Esophagus squamous epithelium (tissue), 5 donors: ENCODE measurements around the gene SLC49A3. TPM values are rescaled to one million over a fixed set of nuclear protein-coding genes. Genes with fewer than 3 reads are reported as not detected.
"Not testable (repeated sequence)": the region's sequence is repeated elsewhere in the genome, so short reads cannot be mapped to it uniquely, and the experiment has no call there.

Experiments
- DNase-seq: peaks from one replicate; lab custom pipeline; 2025; lab: John Stamatoyannopoulos, UW
- H3K27ac ChIP-seq, 4 donors: fragments of 200-600 bp; sonication (generic); one replicate each; pipeline ENCODE4 v1.5.1; 2016 to 2019; ENCODE audit warnings: mild to moderate bottlenecking in 1 of 4
- H3K27me3 ChIP-seq, 4 donors: fragments of 200-600 bp; sonication (generic); 1 replicate in 3 of 4; 2 replicates in 1 of 4; pipeline versions ENCODE4 v1.5.1 to v1.6.0; 2017 to 2021; ENCODE audit warnings: antibody characterized with exemption in 1 of 4
- H3K36me3 ChIP-seq, 3 donors: fragments of 200-600 bp; sonication (generic); one replicate each; pipeline ENCODE4 v1.5.1; 2016 to 2019
- H3K4me1 ChIP-seq, 3 donors: fragments of 200-600 bp; sonication (generic); one replicate each; pipeline ENCODE4 v1.5.1; 2017 to 2019
- H3K4me3 ChIP-seq, 4 donors: fragments of 200-600 bp; sonication (generic); 1 replicate in 3 of 4; 2 replicates in 1 of 4; pipeline ENCODE4 v1.5.1; 2016 to 2019; ENCODE audit warnings: mild to moderate bottlenecking in 2 of 4, moderate library complexity in 1 of 4
- H3K9me3 ChIP-seq, 3 donors: fragments of 200-600 bp; sonication (generic); one replicate each; pipeline ENCODE4 v1.5.1; 2016 to 2019
- POLR2A ChIP-seq, 4 donors: fragments of 450-650 bp; IDR thresholded peaks; one replicate each; pipeline ENCODE4 v1.6.1; 2017; ENCODE audit warnings: antibody characterized with exemption in 4 of 4, mild to moderate bottlenecking in 4 of 4, moderate library complexity in 3 of 4
- WGBS, 2 donors: methylation state at CpG; one replicate each; pipeline ENCODE4 v1.1.5; 2018; 5-methylcytosine and 5-hydroxymethylcytosine counted together
- intact Hi-C: fragments of 100-400 bp; cut with DNase I; formaldehyde crosslinking; loops from one replicate; pipeline ENCODE4 v1.15.0; 2022
- total RNA-seq, 4 donors: library from RNA; depleted of rRNA; stranded (reverse); fragments of >200 nt; gene quantifications; one replicate each; pipeline ENCODE4 v1.1.0, GENCODE V29; 2016
- TF ChIP-seq, protein P1 (sequence below), 6 experiments: fragments of 450-650 bp in 4 of 6; fragments of 200-600 bp in 2 of 6; sonication (generic) in 2 of 6; IDR thresholded peaks; one replicate each; pipeline ENCODE4 v1.5.1; 2016 to 2019; ENCODE audit warnings: antibody characterized with exemption in 6 of 6, mild to moderate bottlenecking in 4 of 6, moderate library complexity in 4 of 6
- donor health status: DM: yes; HTN: yes; CAD: no.

SLC49A3 gene
- total RNA-seq: 1 to 10 TPM; 2.5 to 6.5 (median 4.7) TPM

DNA sequence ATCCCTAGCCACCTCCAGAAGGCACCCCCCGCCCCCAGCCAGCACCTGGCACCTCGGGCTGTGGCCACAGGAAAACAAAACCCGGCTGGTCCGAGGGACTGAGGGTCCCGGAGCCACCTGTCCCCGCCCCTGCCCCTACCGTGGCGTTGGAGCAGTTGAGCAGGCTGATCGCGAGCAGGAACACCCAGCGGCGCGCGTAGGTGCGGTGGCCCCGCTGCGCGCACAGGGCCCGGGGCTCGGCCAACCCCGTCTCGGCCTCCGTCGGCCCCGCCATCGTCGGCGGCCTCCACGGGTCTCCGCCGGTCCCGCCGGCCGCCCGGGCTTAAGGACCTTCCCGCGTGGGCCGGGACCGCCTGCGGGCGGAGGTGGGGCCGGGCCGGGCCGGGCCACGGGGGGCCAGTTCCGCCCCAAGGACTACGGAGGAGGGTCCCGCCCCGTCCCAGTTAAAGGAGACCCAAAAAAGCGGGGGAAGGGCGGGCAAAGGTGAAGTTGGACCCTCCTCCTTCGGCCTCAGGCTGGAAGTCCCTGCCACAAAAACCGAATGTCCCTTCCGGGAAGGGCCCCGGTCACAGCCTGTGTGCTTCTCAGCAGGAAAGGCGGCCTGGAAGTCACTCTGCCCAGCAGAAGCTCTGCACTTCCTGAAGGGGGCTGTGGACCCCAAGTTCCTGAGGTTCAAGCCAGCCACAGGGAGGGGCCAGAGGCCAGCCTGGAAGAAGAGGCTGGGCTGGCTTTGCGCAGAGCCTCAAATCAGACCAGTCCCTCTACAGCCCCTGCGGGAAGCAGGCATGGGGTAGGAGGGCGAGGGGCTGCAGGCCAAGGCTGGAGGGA, at the start of gene SLC49A3:
SLC49A3 (minus strand) TSS at position 298 of the 828 bp plus-strand sequence; CDS start at position 274, 24 bp downstream.
- H3K4me3 ChIP-seq: peak within 1 kb of the TSS; percentile 41 to 66 (median 50)
- TF ChIP-seq POLR2A (IDR thresholded peaks at IDR 0.05): no peak
- TF ChIP-seq, protein P1, sequence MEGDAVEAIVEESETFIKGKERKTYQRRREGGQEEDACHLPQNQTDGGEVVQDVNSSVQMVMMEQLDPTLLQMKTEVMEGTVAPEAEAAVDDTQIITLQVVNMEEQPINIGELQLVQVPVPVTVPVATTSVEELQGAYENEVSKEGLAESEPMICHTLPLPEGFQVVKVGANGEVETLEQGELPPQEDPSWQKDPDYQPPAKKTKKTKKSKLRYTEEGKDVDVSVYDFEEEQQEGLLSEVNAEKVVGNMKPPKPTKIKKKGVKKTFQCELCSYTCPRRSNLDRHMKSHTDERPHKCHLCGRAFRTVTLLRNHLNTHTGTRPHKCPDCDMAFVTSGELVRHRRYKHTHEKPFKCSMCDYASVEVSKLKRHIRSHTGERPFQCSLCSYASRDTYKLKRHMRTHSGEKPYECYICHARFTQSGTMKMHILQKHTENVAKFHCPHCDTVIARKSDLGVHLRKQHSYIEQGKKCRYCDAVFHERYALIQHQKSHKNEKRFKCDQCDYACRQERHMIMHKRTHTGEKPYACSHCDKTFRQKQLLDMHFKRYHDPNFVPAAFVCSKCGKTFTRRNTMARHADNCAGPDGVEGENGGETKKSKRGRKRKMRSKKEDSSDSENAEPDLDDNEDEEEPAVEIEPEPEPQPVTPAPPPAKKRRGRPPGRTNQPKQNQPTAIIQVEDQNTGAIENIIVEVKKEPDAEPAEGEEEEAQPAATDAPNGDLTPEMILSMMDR (IDR thresholded peaks at IDR 0.05): no peak
- H3K27me3 ChIP-seq: peaks cover 0 to 6% (median 0%) of the 10 kb centered on the region in 4 donors
- intact Hi-C loops: no loop called here
- DNase-seq: no peak
- 60% methylated on average over 2 of the region's 59 CpGs; no CpG with 5 or more reads in 1 of the 2 donors for WGBS, 2 donors
- H3K4me1 ChIP-seq: peaks cover 30 to 47% (median 36%) of the 10 kb centered on the region in 3 donors
- H3K27ac ChIP-seq: peak within 1 kb of the TSS; percentile 75 to 88 (median 84)
- no peaks in the 10 kb centered on the region for H3K36me3 ChIP-seq
- no peaks in the 10 kb centered on the region for H3K9me3 ChIP-seq

DNA sequence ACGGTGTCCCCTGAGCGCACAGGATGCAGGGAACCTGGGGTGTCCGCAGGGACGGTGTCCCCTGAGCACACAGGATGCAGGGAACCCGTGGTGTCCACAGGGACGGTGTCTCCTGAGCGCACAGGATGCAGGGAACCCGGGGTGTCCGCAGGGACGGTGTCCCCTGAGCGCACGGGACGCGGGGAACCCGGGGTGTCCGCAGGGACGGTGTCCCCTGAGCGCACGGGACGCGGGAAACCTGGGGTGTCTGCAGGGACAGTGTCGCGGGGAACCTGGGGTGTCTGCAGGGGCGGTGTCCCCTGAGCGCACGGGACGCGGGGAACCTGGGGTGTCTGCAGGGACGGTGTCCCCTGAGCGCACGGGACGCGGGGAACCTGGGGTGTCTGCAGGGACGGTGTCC, 47.6 kb upstream of the SLC49A3 start:
- H3K27ac ChIP-seq, H3K4me1 ChIP-seq, H3K9me3 ChIP-seq, H3K27me3 ChIP-seq, DNase-seq, intact Hi-C loops, H3K4me3 ChIP-seq: not testable (repeated sequence)
- peaks cover 13 to 96% (median 49%) of the 10 kb centered on the region in 3 donors for H3K36me3 ChIP-seq
- WGBS, 2 donors: 60 to 96% methylated on average over 1 to 11 of the region's 34 CpGs

DNA sequence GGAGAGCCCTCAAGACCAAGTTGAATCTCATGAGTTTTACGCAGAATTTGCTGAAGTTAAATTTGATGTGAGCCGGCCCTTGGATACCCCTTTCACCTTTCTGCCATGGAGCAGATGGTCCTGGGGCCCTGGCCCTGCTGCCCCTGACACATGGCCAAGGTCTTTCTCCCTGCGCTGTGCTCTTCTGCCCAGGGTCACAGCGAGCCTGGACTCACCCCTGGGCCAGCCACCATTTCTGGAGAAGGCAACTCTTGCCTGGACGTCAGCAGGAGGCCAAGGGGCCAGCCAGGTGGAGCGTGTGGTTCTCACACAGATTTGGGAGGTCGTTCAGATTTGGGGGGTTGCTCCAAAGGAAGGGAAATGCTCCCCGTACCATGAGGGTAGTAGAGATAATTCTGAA, 46.6 kb upstream of the SLC49A3 start:
- Histone ChIP-seq H3K27ac (no peak overlapping the region), H3K9me3 (no peaks in the 10 kb centered on the region), H3K4me3 (no peak overlapping the region), H3K4me1 (no peaks in the 10 kb centered on the region), H3K27me3 (no peaks in the 10 kb centered on the region), H3K36me3 (peaks cover 19 to 96% (median 49%) of the 10 kb centered on the region in 3 donors)
- intact Hi-C loops: no loop called here
- no peak for DNase-seq
- TF ChIP-seq, protein P1 (IDR thresholded peaks at IDR 0.05): no peak
- TF ChIP-seq POLR2A (IDR thresholded peaks at IDR 0.05): no peak
- WGBS, 2 donors: 80 to 96% methylated on average over 5 to 7 of the region's 8 CpGs

DNA sequence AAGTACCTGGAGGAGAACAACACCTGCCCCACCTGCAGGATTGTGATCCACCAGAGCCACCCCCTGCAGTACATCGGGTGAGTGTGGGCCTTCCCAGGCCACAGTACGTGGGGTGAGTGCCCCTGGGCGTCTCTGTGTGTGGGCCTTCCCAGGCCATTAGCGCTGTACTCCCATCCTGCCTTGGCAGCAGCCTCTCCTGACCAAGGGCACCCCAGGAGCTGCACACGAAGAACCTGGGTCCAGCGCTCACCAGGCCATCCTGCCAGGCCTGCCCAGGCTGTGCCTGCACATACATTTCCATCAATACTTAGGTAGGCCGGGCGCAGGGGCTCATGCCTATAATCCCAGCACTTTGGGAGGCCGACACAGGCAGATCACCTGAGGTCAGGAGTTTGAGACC, 46.0 kb upstream of the SLC49A3 start:
- H3K4me1 ChIP-seq: no peaks in the 10 kb centered on the region
- H3K27me3 ChIP-seq: no peaks in the 10 kb centered on the region
- no peak overlapping the region for H3K27ac ChIP-seq
- 84 to 90% methylated on average over 3 of the region's 9 CpGs for WGBS, 2 donors
- H3K4me3 ChIP-seq: no peak overlapping the region
- H3K9me3 ChIP-seq: no peaks in the 10 kb centered on the region
- no peak for DNase-seq
- no peak for TF ChIP-seq POLR2A (IDR thresholded peaks at IDR 0.05)
- TF ChIP-seq, protein P1 (IDR thresholded peaks at IDR 0.05): no peak
- intact Hi-C loops: no loop called here
- peaks cover 23 to 96% (median 50%) of the 10 kb centered on the region in 3 donors for H3K36me3 ChIP-seq

DNA sequence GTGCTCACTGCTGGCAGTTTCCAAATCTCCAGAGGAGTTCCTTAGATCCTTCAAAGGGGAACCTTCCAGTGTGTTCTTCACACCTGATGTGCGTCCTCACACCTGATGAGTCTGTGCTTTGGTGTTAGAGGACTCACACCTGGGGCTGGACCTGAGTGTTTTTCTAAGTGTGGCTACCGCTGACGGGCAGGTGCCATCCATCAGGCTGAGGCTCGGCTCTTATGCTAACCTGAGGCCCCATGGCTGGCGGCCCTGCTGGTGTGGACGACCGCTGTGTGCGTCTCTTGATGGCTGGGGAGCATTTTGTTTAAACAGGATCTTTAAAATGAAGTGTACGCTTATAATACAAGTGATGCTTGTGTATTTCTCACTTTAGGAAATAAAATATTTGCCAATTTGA, 45.1 kb upstream of the SLC49A3 start:
- Histone ChIP-seq H3K36me3 (peaks cover 23 to 90% (median 50%) of the 10 kb centered on the region in 3 donors), H3K4me1 (no peaks in the 10 kb centered on the region), H3K27ac (no peak overlapping the region), H3K9me3 (no peaks in the 10 kb centered on the region), H3K27me3 (no peaks in the 10 kb centered on the region), H3K4me3 (no peak overlapping the region)
- WGBS, 2 donors: 83 to 97% methylated on average over 2 to 8 of the region's 9 CpGs
- intact Hi-C loops: no loop called here
- no peak for DNase-seq
- no peak for TF ChIP-seq POLR2A (IDR thresholded peaks at IDR 0.05)
- TF ChIP-seq, protein P1 (IDR thresholded peaks at IDR 0.05): no peak
